Endodermal cell (in vitro differentiated cells): ENCODE data around the gene ELAVL1. TPM values are rescaled to one million over a fixed set of nuclear protein-coding genes. Genes with fewer than 3 reads are reported as not detected.
A peak's percentile ranks its signal among the peaks of the same experiment; 100 is the strongest.

Source experiments
- DNase-seq: peaks from one replicate; pipeline ENCODE4 v3.0.0-alpha.2; 2017
- H3K27ac ChIP-seq: 2 replicates; pipeline ENCODE4 v1.5.1; 2013; ENCODE audit warnings: mild to moderate bottlenecking, low read depth, low read length, moderate library complexity
- H3K27me3 ChIP-seq: 2 replicates; pipeline ENCODE4 v1.6.1; 2013; ENCODE audit warnings: mild to moderate bottlenecking, low read length, moderate library complexity; ENCODE audit not compliant: insufficient read depth, control insufficient read depth, poor library complexity, severe bottlenecking
- H3K36me3 ChIP-seq: 2 replicates; pipeline ENCODE4 v1.7.0; 2013; ENCODE audit warnings: mild to moderate bottlenecking, low read length, moderate library complexity; ENCODE audit not compliant: control insufficient read depth, insufficient read depth
- H3K4me1 ChIP-seq: one replicate; pipeline ENCODE4 v1.7.0; 2013; ENCODE audit warnings: low read length; ENCODE audit not compliant: control insufficient read depth, insufficient read depth
- H3K4me3 ChIP-seq: 2 replicates; pipeline ENCODE4 v1.5.1; 2013; ENCODE audit warnings: mild to moderate bottlenecking, low read length, moderate library complexity
- H3K9ac ChIP-seq: 2 replicates; pipeline ENCODE4 v1.6.1; 2013; ENCODE audit warnings: mild to moderate bottlenecking, low read length, moderate library complexity; ENCODE audit not compliant: poor library complexity, severe bottlenecking; ENCODE audit errors: extremely low read depth
- H3K9me3 ChIP-seq: 2 replicates; pipeline ENCODE4 v1.6.1; 2013; ENCODE audit warnings: mild to moderate bottlenecking, low read length, moderate library complexity; ENCODE audit not compliant: control insufficient read depth
- H3K27ac Mint-ChIP-seq: 2 replicates; pipeline ENCODE4 v1.8.0; 2020; ENCODE audit warnings: mixed read lengths
- H3K27me3 Mint-ChIP-seq: 2 replicates; pipeline ENCODE4 v1.8.0; 2021; ENCODE audit warnings: mild to moderate bottlenecking, mixed read lengths; ENCODE audit not compliant: insufficient read depth
- H3K36me3 Mint-ChIP-seq: 2 replicates; pipeline ENCODE4 v1.8.0; 2020; ENCODE audit warnings: low read depth, mixed read lengths
- H3K4me1 Mint-ChIP-seq: 2 replicates; pipeline ENCODE4 v1.8.0; 2020; ENCODE audit warnings: mixed read lengths
- H3K4me3 Mint-ChIP-seq: 2 replicates; pipeline ENCODE4 v1.8.0; 2020; ENCODE audit warnings: mild to moderate bottlenecking, moderate library complexity, mixed read lengths
- H3K9me3 Mint-ChIP-seq: 2 replicates; pipeline ENCODE4 v1.8.0; 2020; ENCODE audit warnings: mild to moderate bottlenecking, mixed read lengths
- WGBS, 2 experiments: methylation state at CpG; one replicate each; pipeline versions ENCODE4 v1.1.5 to v1.1.7; 2013; ENCODE audit warnings: missing lambda C conversion rate in 2 of 2, mixed read lengths in 1 of 2; ENCODE audit not compliant: insufficient coverage in 1 of 2, insufficient read length in 1 of 2; 5-methylcytosine and 5-hydroxymethylcytosine counted together
- total RNA-seq, 2 donors: library from RNA; stranded (reverse); fragmentation: NEBNext Ultra II Directional in 1 of 2; extraction: Animal tissue kit (Norgen Biotek cat#: 25700) in 1 of 2; gene quantifications; 2 replicates in 1 of 2; 3 replicates in 1 of 2; pipeline ENCODE4 v1.2.1, GENCODE V29; 2021
- TF ChIP-seq, protein P1 (sequence below): fragments of 200-600 bp; sonication (generic); conservative IDR thresholded peaks from 2 replicates; pipeline ENCODE4 v1.5.0; 2021; ENCODE audit warnings: antibody characterized with exemption, mild to moderate bottlenecking

ELAVL1 gene
- total RNA-seq, 2 donors from 2014 or later, result 123 to 149 TPM

- no peak for DNase-seq
- TF ChIP-seq, protein P1, sequence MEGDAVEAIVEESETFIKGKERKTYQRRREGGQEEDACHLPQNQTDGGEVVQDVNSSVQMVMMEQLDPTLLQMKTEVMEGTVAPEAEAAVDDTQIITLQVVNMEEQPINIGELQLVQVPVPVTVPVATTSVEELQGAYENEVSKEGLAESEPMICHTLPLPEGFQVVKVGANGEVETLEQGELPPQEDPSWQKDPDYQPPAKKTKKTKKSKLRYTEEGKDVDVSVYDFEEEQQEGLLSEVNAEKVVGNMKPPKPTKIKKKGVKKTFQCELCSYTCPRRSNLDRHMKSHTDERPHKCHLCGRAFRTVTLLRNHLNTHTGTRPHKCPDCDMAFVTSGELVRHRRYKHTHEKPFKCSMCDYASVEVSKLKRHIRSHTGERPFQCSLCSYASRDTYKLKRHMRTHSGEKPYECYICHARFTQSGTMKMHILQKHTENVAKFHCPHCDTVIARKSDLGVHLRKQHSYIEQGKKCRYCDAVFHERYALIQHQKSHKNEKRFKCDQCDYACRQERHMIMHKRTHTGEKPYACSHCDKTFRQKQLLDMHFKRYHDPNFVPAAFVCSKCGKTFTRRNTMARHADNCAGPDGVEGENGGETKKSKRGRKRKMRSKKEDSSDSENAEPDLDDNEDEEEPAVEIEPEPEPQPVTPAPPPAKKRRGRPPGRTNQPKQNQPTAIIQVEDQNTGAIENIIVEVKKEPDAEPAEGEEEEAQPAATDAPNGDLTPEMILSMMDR, result no peak
- H3K4me1 ChIP-seq, result no peaks in the 10 kb centered on the region
- no peaks in the 10 kb centered on the region for H3K9me3 Mint-ChIP-seq
- 80 to 87% methylated on average over 5 to 7 of the region's 7 CpGs for WGBS, 2 experiments
- no peak within 1 kb of the TSS for H3K27ac ChIP-seq
- H3K36me3 ChIP-seq, result no peaks in the 10 kb centered on the region
- H3K9ac ChIP-seq, result no peak within 1 kb of the TSS
- H3K27ac Mint-ChIP-seq, result no peak within 1 kb of the TSS
- peaks cover 13% of the 10 kb centered on the region for H3K4me1 Mint-ChIP-seq
- peaks cover 15% of the 10 kb centered on the region for H3K27me3 ChIP-seq
- no peak within 1 kb of the TSS for H3K4me3 ChIP-seq
- no peaks in the 10 kb centered on the region for H3K36me3 Mint-ChIP-seq
- H3K27me3 Mint-ChIP-seq, result peaks cover 33% of the 10 kb centered on the region
- H3K9me3 ChIP-seq, result no peaks in the 10 kb centered on the region
- H3K4me3 Mint-ChIP-seq, result no peak within 1 kb of the TSS
These were observed 47.0 kb upstream of the ELAVL1 start, which contains the start of gene CCL25 for GRCh38 chr19:8052464-8052859. Gene CCL25 (plus strand): TSS chr19:8052760. CDS start chr19:8053050, 290 bp downstream.

DNA sequence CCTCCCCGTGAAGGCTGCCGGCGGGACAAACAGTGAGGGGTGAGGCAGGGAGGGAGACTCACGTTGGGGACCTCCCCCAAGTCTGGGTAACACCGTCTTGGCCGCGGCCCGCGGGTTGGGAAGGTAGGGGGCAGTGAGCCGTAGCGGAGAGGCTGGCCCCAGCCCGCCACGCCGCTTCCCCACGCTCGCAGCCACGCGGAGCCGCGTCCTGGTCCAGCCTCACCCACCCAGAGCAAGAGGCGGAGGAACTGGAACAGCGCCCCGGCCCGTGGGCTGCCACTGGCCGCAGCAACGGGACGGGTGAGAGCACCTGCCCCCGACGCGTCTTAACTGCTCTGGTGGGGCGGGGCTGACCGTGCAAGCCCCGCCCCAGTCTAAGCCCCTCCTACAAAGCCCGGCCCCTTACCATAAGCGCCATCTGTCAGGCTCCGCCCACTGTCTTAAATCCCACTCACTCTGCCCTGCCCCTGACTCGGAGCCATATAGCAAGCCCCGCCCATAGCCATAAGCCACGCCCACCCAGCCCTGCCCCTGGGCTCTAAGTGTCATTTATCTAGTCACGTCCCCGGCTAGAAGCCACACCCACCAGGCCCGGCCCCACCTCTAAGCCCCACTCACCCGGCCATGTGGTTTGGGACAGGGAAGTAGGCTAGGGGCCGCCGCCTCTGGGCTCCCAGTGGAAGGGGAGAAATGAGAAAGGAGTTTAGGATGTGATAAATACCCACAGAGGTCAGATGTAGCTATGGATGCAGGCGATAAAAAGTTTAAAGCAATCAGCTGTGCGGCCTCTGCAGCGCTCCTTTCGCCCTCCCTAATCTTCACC is 45.0 kb upstream of the ELAVL1 start:
- peaks cover 15% of the 10 kb centered on the region for H3K27me3 ChIP-seq
- no peak overlapping the region for H3K9ac ChIP-seq
- peak overlapping the region; percentile 40 for H3K4me3 Mint-ChIP-seq
- H3K27ac ChIP-seq, result no peak overlapping the region
- TF ChIP-seq, protein P1, result peak; percentile 25
- H3K36me3 ChIP-seq, result no peaks in the 10 kb centered on the region
- no peak overlapping the region for H3K27ac Mint-ChIP-seq
- peaks cover 13% of the 10 kb centered on the region for H3K4me1 Mint-ChIP-seq
- WGBS, 2 experiments, result 16 to 31% methylated on average over 8 to 49 of the region's 49 CpGs
- peaks cover 39% of the 10 kb centered on the region for H3K27me3 Mint-ChIP-seq
- peak; percentile 100 for DNase-seq
- H3K36me3 Mint-ChIP-seq, result no peaks in the 10 kb centered on the region
- peak overlapping the region; percentile 70 for H3K4me3 ChIP-seq
- no peaks in the 10 kb centered on the region for H3K4me1 ChIP-seq
- no peaks in the 10 kb centered on the region for H3K9me3 Mint-ChIP-seq
- H3K9me3 ChIP-seq, result no peaks in the 10 kb centered on the region

DNA sequence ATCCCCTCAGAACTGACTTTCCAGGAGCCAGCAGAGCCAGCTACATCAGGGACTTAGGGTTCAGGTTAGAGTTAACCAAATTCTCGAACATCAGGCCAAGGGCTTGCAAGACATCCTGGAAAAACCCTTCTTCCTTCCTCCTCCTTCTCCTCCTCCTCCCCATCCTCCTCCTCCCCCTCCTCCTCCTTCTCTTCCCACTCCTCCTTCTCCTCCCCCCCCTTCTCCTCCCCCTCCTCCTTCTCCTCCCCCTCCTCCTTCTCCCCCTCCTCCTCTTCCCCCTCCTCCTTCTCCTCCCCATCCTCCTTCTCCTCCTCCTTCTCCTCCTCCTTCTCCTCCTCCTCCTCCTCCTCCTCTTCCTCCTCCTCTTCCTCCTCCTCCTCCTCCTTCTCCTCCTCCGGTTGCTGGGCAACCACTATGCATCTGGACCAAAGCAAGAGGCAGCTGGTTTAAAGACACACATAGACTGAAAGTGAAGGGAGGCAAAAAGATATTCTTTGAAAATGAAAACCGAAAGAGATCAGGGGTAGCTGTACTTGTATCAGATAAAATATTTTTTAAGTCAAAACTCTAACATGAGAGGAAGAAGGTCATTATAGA is 41.2 kb upstream of the ELAVL1 start:
- H3K9me3 ChIP-seq, result no peaks in the 10 kb centered on the region
- H3K4me1 ChIP-seq, result no peaks in the 10 kb centered on the region
- no peak for DNase-seq
- no peak overlapping the region for H3K4me3 Mint-ChIP-seq
- 90% methylated on average over 2 of the region's 3 CpGs; no CpG with 5 or more reads in 1 of the 2 experiments for WGBS, 2 experiments
- no peaks in the 10 kb centered on the region for H3K4me1 Mint-ChIP-seq
- no peak overlapping the region for H3K4me3 ChIP-seq
- no peaks in the 10 kb centered on the region for H3K36me3 ChIP-seq
- H3K9me3 Mint-ChIP-seq, result no peaks in the 10 kb centered on the region
- peaks cover 42% of the 10 kb centered on the region for H3K27me3 Mint-ChIP-seq
- no peak overlapping the region for H3K9ac ChIP-seq
- H3K36me3 Mint-ChIP-seq, result no peaks in the 10 kb centered on the region
- H3K27ac ChIP-seq, result no peak overlapping the region
- H3K27ac Mint-ChIP-seq, result no peak overlapping the region
- TF ChIP-seq, protein P1, result no peak
- peaks cover 15% of the 10 kb centered on the region for H3K27me3 ChIP-seq
